H1 (cell line): ENCODE results near the gene NENF. TPM values are rescaled to one million over a fixed set of nuclear protein-coding genes. Genes with fewer than 3 reads are reported as not detected.

Experiments
- BACH1 ChIP-seq: IDR thresholded peaks from 2 replicates; pipeline ENCODE4 v1.6.1; 2012; ENCODE audit warnings: low read length, improper control_type of control experiment
- SAP30 ChIP-seq: fragments of 300-600 bp; sonication (generic); IDR thresholded peaks from 2 replicates; pipeline ENCODE4 v1.7.1; 2012; ENCODE audit warnings: low read length, moderate library complexity, mild to moderate bottlenecking, inconsistent platforms; ENCODE audit not compliant: insufficient read depth, insufficient replicate concordance
- YY1 ChIP-seq: IDR thresholded peaks from 2 replicates; pipeline ENCODE4 v1.6.1; 2011; ENCODE audit warnings: low read depth, mild to moderate bottlenecking, low read length
- polyA plus RNA-seq, 7 experiments: library from polyadenylated mRNA; depleted of rRNA in 3 of 7; stranded (reverse) in 5 of 7; unstranded in 2 of 7; fragments of >200 nt in 5 of 7; fragments of 200-250 nt in 2 of 7; gene quantifications; 1 replicate in 5 of 7; 2 replicates in 1 of 7; 4 replicates in 1 of 7; pipeline versions ENCODE4 v1.2.1 to v1.2.3, GENCODE V29; 2011 to 2013; ENCODE audit warnings: missing spikeins in 2 of 7, mixed read lengths in 2 of 7
- total RNA-seq: library from RNA; stranded (reverse); fragmentation: NEBNext Ultra II Directional; extraction: Animal tissue kit (Norgen Biotek cat#: 25700); gene quantifications from 2 replicates; pipeline ENCODE4 v1.2.1, GENCODE V29; 2021
- TF ChIP-seq, protein P1 (sequence below), 3 experiments: IDR thresholded peaks; 1 replicate in 2 of 3; 2 replicates in 1 of 3; pipeline versions ENCODE4 v1.5.1 to v1.6.1; 2011; ENCODE audit warnings: low read length in 3 of 3, mild to moderate bottlenecking in 3 of 3, inconsistent platforms in 2 of 3, low read depth in 1 of 3, moderate library complexity in 1 of 3; ENCODE audit not compliant: insufficient read depth in 1 of 3; ENCODE audit errors: control extremely low read depth in 1 of 3

Gene NENF
- total and polyA plus RNA-seq, 2 of the 8 experiments (the other 6 are each of a cell fraction or from before 2014, with no cell fraction given) = 27.0 to 28.0 TPM

- TF ChIP-seq, protein P1, sequence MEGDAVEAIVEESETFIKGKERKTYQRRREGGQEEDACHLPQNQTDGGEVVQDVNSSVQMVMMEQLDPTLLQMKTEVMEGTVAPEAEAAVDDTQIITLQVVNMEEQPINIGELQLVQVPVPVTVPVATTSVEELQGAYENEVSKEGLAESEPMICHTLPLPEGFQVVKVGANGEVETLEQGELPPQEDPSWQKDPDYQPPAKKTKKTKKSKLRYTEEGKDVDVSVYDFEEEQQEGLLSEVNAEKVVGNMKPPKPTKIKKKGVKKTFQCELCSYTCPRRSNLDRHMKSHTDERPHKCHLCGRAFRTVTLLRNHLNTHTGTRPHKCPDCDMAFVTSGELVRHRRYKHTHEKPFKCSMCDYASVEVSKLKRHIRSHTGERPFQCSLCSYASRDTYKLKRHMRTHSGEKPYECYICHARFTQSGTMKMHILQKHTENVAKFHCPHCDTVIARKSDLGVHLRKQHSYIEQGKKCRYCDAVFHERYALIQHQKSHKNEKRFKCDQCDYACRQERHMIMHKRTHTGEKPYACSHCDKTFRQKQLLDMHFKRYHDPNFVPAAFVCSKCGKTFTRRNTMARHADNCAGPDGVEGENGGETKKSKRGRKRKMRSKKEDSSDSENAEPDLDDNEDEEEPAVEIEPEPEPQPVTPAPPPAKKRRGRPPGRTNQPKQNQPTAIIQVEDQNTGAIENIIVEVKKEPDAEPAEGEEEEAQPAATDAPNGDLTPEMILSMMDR (IDR thresholded peaks at IDR 0.05; ENCODE audit: control extremely low read depth in 1 of 3, insufficient read depth in 1 of 3, low read depth in 1 of 3, low read length in 3 of 3) = no peak
- no peak for TF ChIP-seq BACH1
- TF ChIP-seq YY1 = no peak
- TF ChIP-seq SAP30 = no peak
Observed at GRCh38 chr1:212463565-212464285, 31.0 kb downstream of the NENF start (continued).
